Testis (tissue), 2 donors: Measurements from ENCODE around the gene PLIN3.
"Not testable (repeated sequence)": the region's sequence is repeated elsewhere in the genome, so short reads cannot be mapped to it uniquely, and the experiment has no call there.

Experiments
- POLR2A ChIP-seq: fragments of 450-650 bp; IDR thresholded peaks from one replicate; pipeline ENCODE4 v1.6.1; 2017; ENCODE audit warnings: antibody characterized with exemption, mild to moderate bottlenecking, moderate library complexity
- TF ChIP-seq, protein P1 (sequence below), 3 experiments: fragments of 450-650 bp in 2 of 3; fragments of 200-600 bp in 1 of 3; sonication (generic) in 1 of 3; IDR thresholded peaks; one replicate each; pipeline ENCODE4 v1.5.1; 2016 to 2019; ENCODE audit warnings: antibody characterized with exemption in 3 of 3, mild to moderate bottlenecking in 2 of 3, moderate library complexity in 1 of 3

DNA sequence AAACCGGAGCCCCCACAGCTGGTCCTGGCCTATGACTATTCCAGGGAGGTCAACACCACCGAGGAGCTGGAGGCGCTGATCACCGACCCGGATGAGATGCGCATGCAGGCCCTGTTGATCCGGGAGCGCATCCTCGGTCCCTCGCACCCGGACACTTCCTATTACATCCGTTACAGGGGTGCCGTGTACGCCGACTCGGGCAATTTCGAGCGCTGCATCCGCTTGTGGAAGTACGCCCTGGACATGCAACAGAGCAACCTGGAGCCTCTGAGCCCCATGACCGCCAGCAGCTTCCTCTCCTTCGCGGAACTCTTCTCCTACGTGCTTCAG is 74.6 kb downstream of the PLIN3 start:
- TF ChIP-seq, protein P1, sequence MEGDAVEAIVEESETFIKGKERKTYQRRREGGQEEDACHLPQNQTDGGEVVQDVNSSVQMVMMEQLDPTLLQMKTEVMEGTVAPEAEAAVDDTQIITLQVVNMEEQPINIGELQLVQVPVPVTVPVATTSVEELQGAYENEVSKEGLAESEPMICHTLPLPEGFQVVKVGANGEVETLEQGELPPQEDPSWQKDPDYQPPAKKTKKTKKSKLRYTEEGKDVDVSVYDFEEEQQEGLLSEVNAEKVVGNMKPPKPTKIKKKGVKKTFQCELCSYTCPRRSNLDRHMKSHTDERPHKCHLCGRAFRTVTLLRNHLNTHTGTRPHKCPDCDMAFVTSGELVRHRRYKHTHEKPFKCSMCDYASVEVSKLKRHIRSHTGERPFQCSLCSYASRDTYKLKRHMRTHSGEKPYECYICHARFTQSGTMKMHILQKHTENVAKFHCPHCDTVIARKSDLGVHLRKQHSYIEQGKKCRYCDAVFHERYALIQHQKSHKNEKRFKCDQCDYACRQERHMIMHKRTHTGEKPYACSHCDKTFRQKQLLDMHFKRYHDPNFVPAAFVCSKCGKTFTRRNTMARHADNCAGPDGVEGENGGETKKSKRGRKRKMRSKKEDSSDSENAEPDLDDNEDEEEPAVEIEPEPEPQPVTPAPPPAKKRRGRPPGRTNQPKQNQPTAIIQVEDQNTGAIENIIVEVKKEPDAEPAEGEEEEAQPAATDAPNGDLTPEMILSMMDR (IDR thresholded peaks at IDR 0.05), result not testable (repeated sequence)
- not testable (repeated sequence) for TF ChIP-seq POLR2A
